ENCODE measurements around the gene AMH. TPM values are rescaled to one million over a fixed set of nuclear protein-coding genes. Genes with fewer than 3 reads are reported as not detected.

AMH gene
- total and polyA plus RNA-seq, 9 donors: 0.80 to 12.0 (median 1.3) TPM; not detected in 1

- Histone ChIP-seq H3K4me1 (ENCODE audit: insufficient read depth) (peaks cover 2% of the 10 kb centered on the region), H3K9me3 (no peaks in the 10 kb centered on the region), H3K27me3 (no peaks in the 10 kb centered on the region), H3K27ac (no peak overlapping the region), H3K4me3 (no peak overlapping the region), H3K36me3 (no peaks in the 10 kb centered on the region)
- WGBS, 3 donors: 90 to 92% (median 92%) methylated on average over 53 to 59 of the region's 59 CpGs
- intact Hi-C loops (cut with DNase I): loop anchor here in 1 of 4 donors (5.0 kb wide), 1 partner anchor 64 kb away; the partner anchor contains the start of gene DOT1L
- TF ChIP-seq EP300 (IDR thresholded peaks at IDR 0.05) (no peak), POLR2A (IDR thresholded peaks at IDR 0.05) (no peak)
- TF ChIP-seq, protein P1, sequence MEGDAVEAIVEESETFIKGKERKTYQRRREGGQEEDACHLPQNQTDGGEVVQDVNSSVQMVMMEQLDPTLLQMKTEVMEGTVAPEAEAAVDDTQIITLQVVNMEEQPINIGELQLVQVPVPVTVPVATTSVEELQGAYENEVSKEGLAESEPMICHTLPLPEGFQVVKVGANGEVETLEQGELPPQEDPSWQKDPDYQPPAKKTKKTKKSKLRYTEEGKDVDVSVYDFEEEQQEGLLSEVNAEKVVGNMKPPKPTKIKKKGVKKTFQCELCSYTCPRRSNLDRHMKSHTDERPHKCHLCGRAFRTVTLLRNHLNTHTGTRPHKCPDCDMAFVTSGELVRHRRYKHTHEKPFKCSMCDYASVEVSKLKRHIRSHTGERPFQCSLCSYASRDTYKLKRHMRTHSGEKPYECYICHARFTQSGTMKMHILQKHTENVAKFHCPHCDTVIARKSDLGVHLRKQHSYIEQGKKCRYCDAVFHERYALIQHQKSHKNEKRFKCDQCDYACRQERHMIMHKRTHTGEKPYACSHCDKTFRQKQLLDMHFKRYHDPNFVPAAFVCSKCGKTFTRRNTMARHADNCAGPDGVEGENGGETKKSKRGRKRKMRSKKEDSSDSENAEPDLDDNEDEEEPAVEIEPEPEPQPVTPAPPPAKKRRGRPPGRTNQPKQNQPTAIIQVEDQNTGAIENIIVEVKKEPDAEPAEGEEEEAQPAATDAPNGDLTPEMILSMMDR (IDR thresholded peaks at IDR 0.05): no peak
- DNase-seq: no peak
These were observed 22.9 kb upstream of the AMH start for GRCh38 chr19:2226051-2226839.

DNA sequence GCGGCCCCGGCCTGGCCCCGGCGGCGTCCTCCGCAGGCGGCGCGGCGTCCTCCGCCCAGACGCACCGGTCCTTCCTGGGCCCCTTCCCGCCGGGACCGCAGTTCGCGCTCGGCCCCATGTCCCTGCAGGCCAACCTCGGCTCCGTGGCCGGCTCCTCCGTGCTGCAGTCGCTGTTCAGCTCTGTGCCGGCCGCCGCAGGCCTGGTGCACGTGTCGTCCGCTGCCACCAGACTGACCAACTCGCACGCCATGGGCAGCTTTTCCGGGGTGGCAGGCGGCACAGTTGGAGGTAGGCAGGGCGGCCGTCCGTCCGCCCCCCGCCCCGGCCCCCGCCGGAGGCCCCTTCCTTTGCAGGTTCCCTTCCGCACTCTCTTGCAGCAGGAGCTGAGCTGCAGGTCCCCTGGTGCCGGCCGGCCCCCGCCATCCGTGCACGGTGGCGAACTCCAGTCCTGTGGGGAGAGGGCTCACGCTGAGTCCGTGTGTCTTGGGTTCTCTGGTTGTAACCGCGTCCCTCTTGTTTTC, 22.2 kb upstream of the AMH start:
- Histone ChIP-seq H3K9me3 (no peaks in the 10 kb centered on the region), H3K27me3 (no peaks in the 10 kb centered on the region), H3K4me3 (no peak overlapping the region), H3K4me1 (ENCODE audit: insufficient read depth) (no peaks in the 10 kb centered on the region), H3K27ac (no peak overlapping the region), H3K36me3 (no peaks in the 10 kb centered on the region)
- intact Hi-C loops (cut with DNase I): loop anchor here in 1 of 4 donors (5.0 kb wide), 1 partner anchor 65 kb away; the partner anchor contains the start of gene DOT1L
- no peak for TF ChIP-seq POLR2A (IDR thresholded peaks at IDR 0.05)
- TF ChIP-seq, protein P1 (IDR thresholded peaks at IDR 0.05): no peak
- no peak for TF ChIP-seq EP300 (IDR thresholded peaks at IDR 0.05)
- DNase-seq: no peak
- WGBS, 3 donors: 93 to 97% (median 95%) methylated on average over 49 to 53 of the region's 53 CpGs

DNA sequence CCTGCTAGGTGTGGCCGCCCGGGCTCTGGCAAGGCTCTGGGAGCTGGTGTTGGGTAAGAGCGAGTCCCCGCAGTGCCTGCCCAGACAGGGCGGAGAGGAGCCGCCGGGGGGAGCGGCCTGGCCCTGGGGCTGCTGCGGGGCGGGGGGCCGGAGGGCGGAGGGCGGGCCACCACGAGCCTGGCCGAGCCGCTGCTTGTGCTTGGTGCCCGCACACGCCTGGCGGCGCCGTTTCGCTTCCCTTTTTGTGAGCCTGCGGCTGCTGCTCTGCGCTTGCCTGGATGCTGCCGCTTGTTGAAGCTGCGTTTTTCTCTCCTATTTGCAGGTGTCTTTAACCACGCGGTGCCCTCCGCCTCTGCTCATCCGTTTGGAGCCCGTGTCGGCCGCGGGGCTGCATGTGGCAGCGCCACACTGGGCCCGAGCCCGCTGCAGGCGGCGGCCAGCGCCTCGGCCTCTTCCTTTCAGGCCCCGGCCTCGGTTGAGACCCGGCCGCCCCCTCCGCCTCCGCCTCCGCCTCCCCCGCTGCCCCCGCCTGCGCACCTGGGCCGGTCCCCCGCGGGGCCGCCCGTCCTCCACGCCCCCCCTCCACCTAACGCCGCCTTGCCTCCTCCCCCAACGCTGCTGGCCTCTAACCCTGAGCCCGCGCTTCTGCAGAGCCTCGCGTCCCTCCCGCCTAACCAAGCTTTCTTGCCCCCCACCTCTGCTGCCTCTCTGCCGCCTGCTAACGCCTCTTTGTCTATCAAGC, 21.5 kb upstream of the AMH start:
- Histone ChIP-seq H3K27ac (no peak overlapping the region), H3K36me3 (no peaks in the 10 kb centered on the region), H3K27me3 (no peaks in the 10 kb centered on the region), H3K4me1 (ENCODE audit: insufficient read depth) (no peaks in the 10 kb centered on the region), H3K9me3 (no peaks in the 10 kb centered on the region), H3K4me3 (no peak overlapping the region)
- intact Hi-C loops (cut with DNase I): loop anchor here in 1 of 4 donors (5.0 kb wide), 1 partner anchor 65 kb away; the partner anchor contains the start of gene DOT1L
- WGBS, 3 donors: 89 to 92% (median 90%) methylated on average over 58 to 67 of the region's 67 CpGs
- TF ChIP-seq POLR2A (IDR thresholded peaks at IDR 0.05) (no peak), EP300 (IDR thresholded peaks at IDR 0.05) (no peak)
- TF ChIP-seq, protein P1 (IDR thresholded peaks at IDR 0.05): no peak
- no peak for DNase-seq

Measured in ovary (tissue), 9 donors.